HepG2 (cell line): Measurements from ENCODE around the gene COL26A1. TPM values are rescaled to one million over a fixed set of nuclear protein-coding genes. Genes with fewer than 3 reads are reported as not detected.
A peak's percentile ranks its signal among the peaks of the same experiment; 100 is the strongest.

Experiments
- ATF1 ChIP-seq: IDR thresholded peaks from 2 replicates; pipeline ENCODE4 v1.6.1; 2016; ENCODE audit warnings: mild to moderate bottlenecking, control low read depth
- ATF7-NPFF ChIP-seq: sonication (generic); formaldehyde crosslinking; IDR thresholded peaks from 2 replicates; pipeline ENCODE4 v1.8.1; 2023; ENCODE audit warnings: mild to moderate bottlenecking, low read depth, missing genetic modification reagents, moderate library complexity
- GATAD2A ChIP-seq: IDR thresholded peaks from 2 replicates; pipeline ENCODE4 v1.6.1; 2016
- HNRNPUL1 ChIP-seq: fragments of 200-400 bp; formaldehyde crosslinking; IDR thresholded peaks from 2 replicates; pipeline ENCODE4 v1.6.1; 2017; ENCODE audit warnings: low read depth, mild to moderate bottlenecking, low read length, moderate library complexity
- KDM1A ChIP-seq: IDR thresholded peaks from 2 replicates; pipeline ENCODE4 v1.6.1; 2016; ENCODE audit warnings: missing compliant biosample characterization
- NCOR1 ChIP-seq: fragments of 200-600 bp; sonication (generic); IDR thresholded peaks from 2 replicates; pipeline ENCODE4 v1.7.0; 2017; ENCODE audit warnings: antibody characterized with exemption, low read length, borderline replicate concordance
- RAD21 ChIP-seq: fragments of 450-650 bp; formaldehyde crosslinking; IDR thresholded peaks from 2 replicates; pipeline ENCODE4 v1.5.0; 2020; ENCODE audit warnings: mild to moderate bottlenecking
- RBM22 ChIP-seq: fragments of 200-400 bp; formaldehyde crosslinking; optimal IDR thresholded peaks from 2 replicates; pipeline ENCODE3; 2017; ENCODE audit warnings: mild to moderate bottlenecking, low read length, moderate library complexity
- RBM39 ChIP-seq: fragments of 200-400 bp; formaldehyde crosslinking; IDR thresholded peaks from one replicate; pipeline ENCODE4 v1.6.1; 2018; ENCODE audit warnings: antibody characterized with exemption, mild to moderate bottlenecking, low read depth, low read length; ENCODE audit not compliant: poor library complexity, severe bottlenecking
- RFX1 ChIP-seq: fragments of 450-650 bp; IDR thresholded peaks from 2 replicates; pipeline ENCODE4 v1.6.1; 2017
- SMAD1 ChIP-seq: sonication (generic); formaldehyde crosslinking; IDR thresholded peaks from 2 replicates; pipeline ENCODE4 v1.4.0; 2020; ENCODE audit warnings: missing genetic modification reagents, low read depth, mild to moderate bottlenecking, borderline replicate concordance
- SMARCC2 ChIP-seq: fragments of 450-650 bp; IDR thresholded peaks from 2 replicates; pipeline ENCODE4 v1.6.1; 2017; ENCODE audit warnings: antibody characterized with exemption, mild to moderate bottlenecking
- ZEB1 ChIP-seq: IDR thresholded peaks from 2 replicates; pipeline ENCODE4 v1.6.1; 2012; ENCODE audit warnings: mild to moderate bottlenecking, low read depth, inconsistent platforms; ENCODE audit not compliant: insufficient replicate concordance
- ZFP1 ChIP-seq: IDR thresholded peaks from 2 replicates; pipeline ENCODE4 v1.6.1; 2016
- ZNF205 ChIP-seq: IDR thresholded peaks from 2 replicates; pipeline ENCODE4 v1.6.1; 2018; ENCODE audit warnings: missing biosample characterization, missing genetic modification reagents
- ZNF256 ChIP-seq: sonication (generic); formaldehyde crosslinking; conservative IDR thresholded peaks from 2 replicates; pipeline ENCODE4 v1.4.0; 2020; ENCODE audit warnings: missing genetic modification reagents
- ZNF430 ChIP-seq: sonication (generic); formaldehyde crosslinking; IDR thresholded peaks from 2 replicates; pipeline ENCODE4 v1.9.0; 2021; ENCODE audit warnings: mild to moderate bottlenecking, missing genetic modification reagents
- ZSCAN21 ChIP-seq: sonication (generic); formaldehyde crosslinking; IDR thresholded peaks from 2 replicates; pipeline ENCODE4 v1.8.0; 2022; ENCODE audit warnings: mild to moderate bottlenecking, missing genetic modification reagents, moderate library complexity, borderline replicate concordance
- ZSCAN30 ChIP-seq: sonication (generic); formaldehyde crosslinking; IDR thresholded peaks from 2 replicates; pipeline ENCODE4 v1.5.0; 2020; ENCODE audit warnings: mild to moderate bottlenecking, missing genetic modification reagents
- polyA plus RNA-seq, 8 experiments: library from polyadenylated mRNA; depleted of rRNA in 3 of 8; stranded (reverse) in 7 of 8; unstranded in 1 of 8; fragments of >200 nt; fragmentation: Illumina TruSeq in 4 of 8; extraction: Trizol in 4 of 8; gene quantifications; 2 replicates each; pipeline versions ENCODE4 v1.2.1 to v1.2.3, GENCODE V29; 2011 to 2016; ENCODE audit warnings: low read depth in 4 of 8, missing spikeins in 1 of 8, mixed read lengths in 1 of 8; ENCODE audit not compliant: insufficient read depth in 1 of 8
- total RNA-seq, 5 experiments: library from RNA; depleted of rRNA; stranded (reverse); fragments of >200 nt; fragmentation: Illumina TruSeq; extraction: Trizol; gene quantifications; 2 replicates each; pipeline ENCODE4 v1.2.3, GENCODE V29; 2016; ENCODE audit warnings: low read depth in 1 of 5
- TF ChIP-seq, protein P1 (sequence below): sonication (generic); formaldehyde crosslinking; IDR thresholded peaks from 2 replicates; pipeline ENCODE4 v1.8.0; 2022; ENCODE audit warnings: low read depth, missing genetic modification reagents
- TF ChIP-seq, protein P2 (sequence below): IDR thresholded peaks from 2 replicates; pipeline ENCODE4 v1.6.1; 2016
- TF ChIP-seq, protein P3 (sequence below): sonication (generic); formaldehyde crosslinking; IDR thresholded peaks from 2 replicates; pipeline ENCODE4 v1.4.0; 2020; ENCODE audit warnings: missing genetic modification reagents, borderline replicate concordance
- TF ChIP-seq, protein P4 (sequence below): sonication (generic); formaldehyde crosslinking; IDR thresholded peaks from 2 replicates; pipeline ENCODE4 v1.4.0; 2020; ENCODE audit warnings: mild to moderate bottlenecking, low read depth, missing genetic modification reagents
- TF ChIP-seq, protein P5 (sequence below): sonication (generic); formaldehyde crosslinking; conservative IDR thresholded peaks from 2 replicates; pipeline ENCODE4 v1.8.1; 2023; ENCODE audit warnings: missing genetic modification reagents

Gene COL26A1
- total and polyA plus RNA-seq, 2 of the 13 experiments (the other 11 are each of a cell fraction or from before 2014, with no cell fraction given), result 7.8 to 9.2 TPM

DNA sequence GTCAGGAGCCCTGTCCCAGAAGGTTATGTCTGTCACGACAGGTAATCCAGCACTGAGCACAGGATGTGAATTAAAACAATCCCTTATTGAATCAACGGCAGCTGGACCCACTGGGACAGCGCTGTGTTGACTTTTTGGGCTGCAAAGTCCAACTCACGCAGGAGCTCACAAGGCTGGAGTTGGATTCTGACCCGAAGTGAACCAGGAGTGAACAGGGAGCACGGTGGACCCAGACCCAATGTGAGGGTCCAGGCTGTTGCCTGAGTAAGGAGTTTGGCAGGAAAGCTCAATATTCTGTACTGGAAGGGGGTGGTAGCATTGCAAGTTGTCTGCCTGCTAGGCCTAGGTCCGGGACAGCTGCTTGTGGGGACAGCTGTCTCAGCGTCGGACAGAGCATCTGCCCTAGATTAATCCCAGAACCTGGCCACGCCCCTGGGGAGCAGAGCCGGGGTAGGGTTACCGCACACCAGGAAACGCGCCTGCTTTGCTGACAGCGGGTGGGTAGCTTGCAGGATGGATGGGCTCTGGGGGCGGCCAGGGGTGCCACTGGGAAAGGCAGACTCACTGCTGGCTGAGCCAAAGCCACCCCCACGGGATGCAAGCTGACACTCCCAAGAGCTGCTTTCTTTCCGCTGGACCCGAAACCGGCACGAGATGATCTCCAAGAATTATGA lies 24.0 kb downstream of the COL26A1 start (continued):
- TF ChIP-seq, protein P1, sequence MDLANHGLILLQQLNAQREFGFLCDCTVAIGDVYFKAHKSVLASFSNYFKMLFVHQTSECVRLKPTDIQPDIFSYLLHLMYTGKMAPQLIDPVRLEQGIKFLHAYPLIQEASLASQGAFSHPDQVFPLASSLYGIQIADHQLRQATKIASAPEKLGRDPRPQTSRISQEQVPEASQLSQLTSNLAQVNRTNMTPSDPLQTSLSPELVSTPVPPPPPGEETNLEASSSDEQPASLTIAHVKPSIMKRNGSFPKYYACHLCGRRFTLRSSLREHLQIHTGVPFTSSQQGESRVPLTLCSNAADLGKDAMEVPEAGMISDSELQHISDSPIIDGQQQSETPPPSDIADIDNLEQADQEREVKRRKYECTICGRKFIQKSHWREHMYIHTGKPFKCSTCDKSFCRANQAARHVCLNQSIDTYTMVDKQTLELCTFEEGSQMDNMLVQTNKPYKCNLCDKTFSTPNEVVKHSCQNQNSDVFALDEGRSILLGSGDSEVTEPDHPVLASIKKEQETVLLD, result no peak
- TF ChIP-seq ZFP1 (CRISPR knock-in tag), result no peak
- peak; percentile 63 for TF ChIP-seq GATAD2A
- TF ChIP-seq ATF7-NPFF (CRISPR knock-in tag), result no peak
- TF ChIP-seq, protein P2, sequence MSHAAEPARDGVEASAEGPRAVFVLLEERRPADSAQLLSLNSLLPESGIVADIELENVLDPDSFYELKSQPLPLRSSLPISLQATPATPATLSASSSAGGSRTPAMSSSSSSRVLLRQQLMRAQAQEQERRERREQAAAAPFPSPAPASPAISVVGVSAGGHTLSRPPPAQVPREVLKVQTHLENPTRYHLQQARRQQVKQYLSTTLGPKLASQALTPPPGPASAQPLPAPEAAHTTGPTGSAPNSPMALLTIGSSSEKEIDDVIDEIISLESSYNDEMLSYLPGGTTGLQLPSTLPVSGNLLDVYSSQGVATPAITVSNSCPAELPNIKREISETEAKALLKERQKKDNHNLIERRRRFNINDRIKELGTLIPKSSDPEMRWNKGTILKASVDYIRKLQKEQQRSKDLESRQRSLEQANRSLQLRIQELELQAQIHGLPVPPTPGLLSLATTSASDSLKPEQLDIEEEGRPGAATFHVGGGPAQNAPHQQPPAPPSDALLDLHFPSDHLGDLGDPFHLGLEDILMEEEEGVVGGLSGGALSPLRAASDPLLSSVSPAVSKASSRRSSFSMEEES (CRISPR knock-in tag), result no peak; the same call in 1 of the 2 replicates
- TF ChIP-seq ZEB1, result peak; percentile 48
- TF ChIP-seq ZNF430 (CRISPR knock-in tag), result no peak
- peak; percentile 53; the same call in 1 of the 2 replicates for TF ChIP-seq SMAD1 (CRISPR knock-in tag)
- peak; percentile 48; the same call in 1 of the 2 replicates for TF ChIP-seq ZNF205 (CRISPR knock-in tag)
- TF ChIP-seq, protein P3, sequence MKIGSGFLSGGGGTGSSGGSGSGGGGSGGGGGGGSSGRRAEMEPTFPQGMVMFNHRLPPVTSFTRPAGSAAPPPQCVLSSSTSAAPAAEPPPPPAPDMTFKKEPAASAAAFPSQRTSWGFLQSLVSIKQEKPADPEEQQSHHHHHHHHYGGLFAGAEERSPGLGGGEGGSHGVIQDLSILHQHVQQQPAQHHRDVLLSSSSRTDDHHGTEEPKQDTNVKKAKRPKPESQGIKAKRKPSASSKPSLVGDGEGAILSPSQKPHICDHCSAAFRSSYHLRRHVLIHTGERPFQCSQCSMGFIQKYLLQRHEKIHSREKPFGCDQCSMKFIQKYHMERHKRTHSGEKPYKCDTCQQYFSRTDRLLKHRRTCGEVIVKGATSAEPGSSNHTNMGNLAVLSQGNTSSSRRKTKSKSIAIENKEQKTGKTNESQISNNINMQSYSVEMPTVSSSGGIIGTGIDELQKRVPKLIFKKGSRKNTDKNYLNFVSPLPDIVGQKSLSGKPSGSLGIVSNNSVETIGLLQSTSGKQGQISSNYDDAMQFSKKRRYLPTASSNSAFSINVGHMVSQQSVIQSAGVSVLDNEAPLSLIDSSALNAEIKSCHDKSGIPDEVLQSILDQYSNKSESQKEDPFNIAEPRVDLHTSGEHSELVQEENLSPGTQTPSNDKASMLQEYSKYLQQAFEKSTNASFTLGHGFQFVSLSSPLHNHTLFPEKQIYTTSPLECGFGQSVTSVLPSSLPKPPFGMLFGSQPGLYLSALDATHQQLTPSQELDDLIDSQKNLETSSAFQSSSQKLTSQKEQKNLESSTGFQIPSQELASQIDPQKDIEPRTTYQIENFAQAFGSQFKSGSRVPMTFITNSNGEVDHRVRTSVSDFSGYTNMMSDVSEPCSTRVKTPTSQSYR (CRISPR knock-in tag), result no peak
- TF ChIP-seq, protein P4, sequence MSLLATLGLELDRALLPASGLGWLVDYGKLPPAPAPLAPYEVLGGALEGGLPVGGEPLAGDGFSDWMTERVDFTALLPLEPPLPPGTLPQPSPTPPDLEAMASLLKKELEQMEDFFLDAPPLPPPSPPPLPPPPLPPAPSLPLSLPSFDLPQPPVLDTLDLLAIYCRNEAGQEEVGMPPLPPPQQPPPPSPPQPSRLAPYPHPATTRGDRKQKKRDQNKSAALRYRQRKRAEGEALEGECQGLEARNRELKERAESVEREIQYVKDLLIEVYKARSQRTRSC (CRISPR knock-in tag), result no peak
- peak; percentile 88 for TF ChIP-seq NCOR1
- 0 out of 2 replicates have a peak, but pooled peaks have one; percentile 10 for TF ChIP-seq KDM1A (CRISPR knock-in tag)
- no peak for TF ChIP-seq ATF1 (CRISPR knock-in tag)
- peak; percentile 35; the same call in 1 of the 2 replicates for TF ChIP-seq ZSCAN21
- TF ChIP-seq RBM39, result no peak
- TF ChIP-seq, protein P5, sequence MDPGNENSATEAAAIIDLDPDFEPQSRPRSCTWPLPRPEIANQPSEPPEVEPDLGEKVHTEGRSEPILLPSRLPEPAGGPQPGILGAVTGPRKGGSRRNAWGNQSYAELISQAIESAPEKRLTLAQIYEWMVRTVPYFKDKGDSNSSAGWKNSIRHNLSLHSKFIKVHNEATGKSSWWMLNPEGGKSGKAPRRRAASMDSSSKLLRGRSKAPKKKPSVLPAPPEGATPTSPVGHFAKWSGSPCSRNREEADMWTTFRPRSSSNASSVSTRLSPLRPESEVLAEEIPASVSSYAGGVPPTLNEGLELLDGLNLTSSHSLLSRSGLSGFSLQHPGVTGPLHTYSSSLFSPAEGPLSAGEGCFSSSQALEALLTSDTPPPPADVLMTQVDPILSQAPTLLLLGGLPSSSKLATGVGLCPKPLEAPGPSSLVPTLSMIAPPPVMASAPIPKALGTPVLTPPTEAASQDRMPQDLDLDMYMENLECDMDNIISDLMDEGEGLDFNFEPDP (CRISPR knock-in tag), result no peak
- no peak for TF ChIP-seq SMARCC2
- no peak for TF ChIP-seq HNRNPUL1
- TF ChIP-seq ZNF256, result no peak
- TF ChIP-seq RFX1, result no peak
- no peak for TF ChIP-seq ZSCAN30 (CRISPR knock-in tag)
- peak; percentile 18; the same call in 1 of the 2 replicates for TF ChIP-seq RAD21 (CRISPR knock-in tag)
- no peak for TF ChIP-seq RBM22
